Adrenal gland (tissue), 19 donors: ENCODE measurements around the gene CCDC169. TPM values are rescaled to one million over a fixed set of nuclear protein-coding genes. Genes with fewer than 3 reads are reported as not detected.

Source experiments
- DNase-seq, 7 donors: peaks; one replicate each; pipeline ENCODE4 v3.0.0-alpha.2; 2019 to 2020
- H3K27ac ChIP-seq, 5 donors: fragments of 200-600 bp; sonication (generic) in 4 of 5; 1 replicate in 3 of 5; 2 replicates in 2 of 5; pipeline versions ENCODE4 v1.5.1 to v1.8.0; 2016 to 2020; ENCODE audit warnings: mild to moderate bottlenecking in 1 of 5
- H3K27me3 ChIP-seq: fragments of 200-600 bp; 2 replicates; pipeline ENCODE4 v1.8.0; 2021
- H3K36me3 ChIP-seq, 2 donors: fragments of 200-600 bp; replicated peaks in 1 of 2; 1 replicate in 1 of 2; 2 replicates in 1 of 2; pipeline versions ENCODE4 v1.5.1 to v1.8.0; 2018 to 2022
- H3K4me1 ChIP-seq, 2 donors: fragments of 200-600 bp; replicated peaks in 1 of 2; 1 replicate in 1 of 2; 2 replicates in 1 of 2; pipeline versions ENCODE4 v1.5.1 to v1.8.0; 2018 to 2021
- H3K4me3 ChIP-seq, 4 donors: fragments of 200-600 bp; sonication (generic) in 3 of 4; one replicate each; pipeline ENCODE4 v1.5.1; 2016 to 2018
- H3K9me3 ChIP-seq, 3 donors: fragments of 200-600 bp; sonication (generic) in 1 of 3; replicated peaks in 1 of 3; 1 replicate in 2 of 3; 2 replicates in 1 of 3; pipeline versions ENCODE4 v1.5.1 to v1.8.0; 2016 to 2021
- POLR2A ChIP-seq, 2 donors: fragments of 450-650 bp; IDR thresholded peaks; one replicate each; pipeline ENCODE4 v1.6.1; 2017; ENCODE audit warnings: antibody characterized with exemption in 2 of 2, mild to moderate bottlenecking in 2 of 2, moderate library complexity in 1 of 2
- WGBS, 4 donors: extraction: QIAGEN DNeasy Blood & Tissue Kit in 2 of 4; methylation state at CpG; one replicate each; pipeline versions ENCODE4 v1.1.5 to v1.1.7; 2013 to 2017; 5-methylcytosine and 5-hydroxymethylcytosine counted together
- intact Hi-C, 2 donors: fragments of 100-400 bp; cut with DNase I; formaldehyde crosslinking; loops; one replicate each; pipeline versions ENCODE4 v1.14.1 to v1.15.0; 2022 to 2023
- long read RNA-seq, 10 donors: library from polyadenylated mRNA in 3 of 10; unstranded in 2 of 10; stranded (forward) in 1 of 10; transcript quantifications; one replicate each; pipeline ENCODE4 v2.0.0 and lab custom pipeline, GENCODE V29; 2021 to 2026
- polyA plus RNA-seq, 3 donors: library from polyadenylated mRNA; stranded (reverse); fragments of 200-250 nt in 2 of 3; fragments of 350-450 nt in 1 of 3; fragmentation: Illumina TruSeq in 1 of 3; extraction: RNeasy Lipid Tissue Mini Kit (QIAGEN cat#74804) in 1 of 3; gene quantifications; one replicate each; pipeline ENCODE4 v1.2.3, GENCODE V29; 2013 to 2014
- total RNA-seq, 9 donors: library from RNA; depleted of rRNA in 4 of 9; stranded (reverse); fragments of >200 nt in 4 of 9; fragments of 120-200 nt in 1 of 9; fragmentation: NEBNext Ultra II Directional in 1 of 9; extraction: Animal tissue kit (Norgen Biotek cat#: 25700) in 1 of 9; gene quantifications; one replicate each; pipeline versions ENCODE4 v1.1.0 to v1.2.4, GENCODE V29; 2013 to 2023
- TF ChIP-seq, protein P1 (sequence below), 6 experiments: fragments of 450-650 bp in 4 of 6; fragments of 200-600 bp in 2 of 6; sonication (generic) in 1 of 6; IDR thresholded peaks; 1 replicate in 5 of 6; 2 replicates in 1 of 6; pipeline versions ENCODE4 v1.5.1 to v1.8.0; 2016 to 2021; ENCODE audit warnings: antibody characterized with exemption in 6 of 6, mild to moderate bottlenecking in 2 of 6, moderate library complexity in 1 of 6
- donor health status: healthy with polysubstance abuse.
- donor health status: Bipolar disorder and iron deficiency.
- donor health status: DM: yes; HTN: yes; CAD: no.
- donor health status: DM: no; HTN: no; CAD: no.
- donor health status: DM: no; HTN: no; CAD: no.
- donor health status: DM: yes; HTN: yes; CAD: no.

CCDC169 gene
- 1 to 10 TPM in 7 of 9 donors, under 1 TPM in 2; 0.18 to 3.7 (median 1.7) TPM for total RNA-seq
- 1 to 10 TPM in 1 of 3 donors, under 1 TPM in 2; 0.37 to 2.5 (median 0.40) TPM for polyA plus RNA-seq
- long read RNA-seq, donor 1, full-length matches to known transcripts: 1 of 1 reads
- long read RNA-seq, donor 1, partial matches to known transcripts: 0 of 1 reads
- long read RNA-seq, donor 1, other reads (novel, unspliced or antisense): 0 of 1 reads
- long read RNA-seq, donor 2: 0 reads
- long read RNA-seq, donor 3: 0 reads
- long read RNA-seq, donor 4, partial matches to known transcripts: 0 of 1 reads
- long read RNA-seq, donor 4, other reads (novel, unspliced or antisense): 0 of 1 reads
- long read RNA-seq, donor 5, partial matches to known transcripts: 0 of 1 reads
- long read RNA-seq, donor 5, other reads (novel, unspliced or antisense): 0 of 1 reads
- long read RNA-seq, donor 6, full-length matches to known transcripts: 1 of 2 reads
- long read RNA-seq, donor 6, partial matches to known transcripts: 0 of 2 reads
- long read RNA-seq, donor 6, other reads (novel, unspliced or antisense): 1 of 2 reads
- long read RNA-seq, donor 7: 0 reads
- long read RNA-seq, donor 8: 0 reads
- long read RNA-seq, donor 9, partial matches to known transcripts: 0 of 1 reads
- long read RNA-seq, donor 9, other reads (novel, unspliced or antisense): 0 of 1 reads
- long read RNA-seq, donor 10: 0 reads

DNA sequence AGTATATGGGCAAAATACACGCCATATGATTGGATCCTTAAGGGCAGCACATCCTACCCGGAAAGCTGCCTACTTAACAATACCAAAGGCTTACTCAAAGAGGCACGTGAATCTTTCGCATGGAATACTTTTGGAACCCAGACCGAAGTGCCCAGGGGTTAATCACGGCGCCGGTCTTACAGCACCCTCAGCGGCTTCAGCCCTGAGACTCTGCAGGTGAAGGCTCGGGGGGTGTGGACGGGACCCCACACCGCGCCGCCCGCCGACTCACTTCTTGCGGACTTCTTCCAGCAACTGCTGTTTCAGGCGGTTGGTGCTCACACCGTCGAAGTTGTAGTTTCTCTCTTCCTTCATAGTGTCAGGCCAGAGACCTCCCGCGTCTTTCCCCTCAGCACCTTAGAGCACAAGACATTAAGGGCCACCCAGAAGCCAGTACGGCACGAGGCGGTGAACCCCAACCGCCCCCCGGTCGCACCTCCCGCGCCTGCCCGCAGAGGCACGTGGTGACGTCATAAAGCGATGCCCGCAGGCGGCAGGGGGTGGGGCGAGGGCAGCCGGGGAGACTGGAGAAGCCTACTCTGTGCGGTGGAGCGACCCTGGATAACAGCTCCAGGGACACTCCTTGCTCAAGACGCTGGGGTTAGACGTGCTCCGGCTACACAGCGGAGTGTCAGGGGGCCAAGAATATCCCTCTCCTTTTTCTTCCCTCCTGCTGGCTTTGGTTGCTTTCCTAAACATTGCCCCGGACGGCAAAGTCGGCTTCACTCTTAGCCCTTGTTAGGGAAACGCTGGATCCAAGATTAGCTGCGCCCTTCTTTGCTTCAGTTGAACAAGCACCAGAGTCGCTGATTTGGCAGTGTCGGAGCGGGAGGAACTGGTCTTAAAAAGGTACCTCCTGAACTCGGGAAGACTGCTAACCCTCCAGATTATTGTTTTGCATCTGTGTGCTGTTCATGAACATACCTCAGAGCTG is at the start of gene CCDC169:
CCDC169 (minus strand) TSS at position 449 of the 973 bp plus-strand sequence; CDS start at position 354, 95 bp downstream.
- intact Hi-C loops: loop anchor here in 1 of 2 donors (10.0 kb wide), 1 partner anchor 47 kb away; the partner anchor contains the start of gene SPART
- H3K27ac ChIP-seq: peak within 1 kb of the TSS in 3 of 5 donors; percentile 19 to 72 (median 44)
- WGBS, 4 donors: 1 to 6% (median 2%) methylated on average over 20 to 53 of the region's 53 CpGs

DNA sequence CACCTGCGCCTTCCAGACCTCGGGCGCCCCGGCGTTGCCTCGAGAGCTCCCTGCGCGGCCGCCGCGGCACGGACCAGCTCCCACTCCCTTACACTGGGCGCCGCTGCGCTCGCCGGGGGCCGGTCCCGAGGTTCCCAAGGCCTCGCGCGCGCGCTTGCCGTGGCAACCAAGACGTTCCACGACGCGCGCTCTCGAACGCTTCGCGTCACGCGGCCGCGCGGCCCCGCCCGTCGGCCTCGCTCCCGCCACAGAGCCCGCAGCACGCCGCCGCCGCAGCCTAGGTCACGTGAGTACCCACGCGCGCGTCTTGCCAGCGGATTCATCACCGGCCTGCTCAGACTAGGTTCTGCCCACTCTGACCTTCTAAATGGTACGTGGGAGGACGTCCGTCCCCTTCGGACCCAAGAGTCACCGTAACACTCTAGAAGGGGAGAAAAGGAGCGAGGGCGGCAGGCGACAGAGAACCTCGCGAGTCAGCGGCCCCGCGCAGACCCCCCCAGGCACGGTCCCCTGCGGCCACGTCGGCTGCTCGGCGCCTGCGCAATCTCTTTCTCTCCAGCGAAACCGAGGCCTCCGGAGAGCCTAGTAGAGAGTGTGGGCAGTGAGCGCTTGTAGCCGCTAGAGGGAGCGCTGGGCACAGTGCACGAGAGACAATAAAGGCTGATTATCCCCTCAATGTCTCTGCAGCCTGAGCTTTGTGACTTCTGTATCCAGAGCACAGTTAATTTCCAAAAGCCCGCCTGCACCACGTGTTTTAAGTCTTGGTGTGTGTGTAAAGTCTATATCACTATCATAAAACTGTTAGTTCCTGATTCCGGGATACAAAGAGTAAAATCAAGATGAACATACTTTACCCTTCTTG is 48.8 kb upstream of the CCDC169 start, which contains the start of gene SPART:
SPART (minus strand) TSS at position 173 of the 862 bp plus-strand sequence. CDS start 10,564 bp downstream, outside the sequence.
- WGBS, 4 donors: 0 to 1% (median 1%) methylated on average over 6 to 86 of the region's 86 CpGs
- H3K4me3 ChIP-seq: peak within 1 kb of the TSS; percentile 68 to 96 (median 88)
- intact Hi-C loops: loop anchor here in 1 of 2 donors (5.0 to 10.0 kb wide), 2 partner anchors 51 to 52 kb away; partner anchors contain the start of gene CCDC169

More for the DNA sequence above, at the start of gene CCDC169:
- no peaks in the 10 kb centered on the region for H3K36me3 ChIP-seq
- peaks cover 4 to 12% of the 10 kb centered on the region in 2 donors for H3K4me1 ChIP-seq
- no peaks in the 10 kb centered on the region for H3K27me3 ChIP-seq
- no peaks in the 10 kb centered on the region for H3K9me3 ChIP-seq
- peak; percentile 68 to 82 (median 77) for DNase-seq
- peak within 1 kb of the TSS; percentile 5 to 73 (median 53) for H3K4me3 ChIP-seq
- peak; percentile 9 to 62 for TF ChIP-seq POLR2A (IDR thresholded peaks at IDR 0.05)
- TF ChIP-seq, protein P1, sequence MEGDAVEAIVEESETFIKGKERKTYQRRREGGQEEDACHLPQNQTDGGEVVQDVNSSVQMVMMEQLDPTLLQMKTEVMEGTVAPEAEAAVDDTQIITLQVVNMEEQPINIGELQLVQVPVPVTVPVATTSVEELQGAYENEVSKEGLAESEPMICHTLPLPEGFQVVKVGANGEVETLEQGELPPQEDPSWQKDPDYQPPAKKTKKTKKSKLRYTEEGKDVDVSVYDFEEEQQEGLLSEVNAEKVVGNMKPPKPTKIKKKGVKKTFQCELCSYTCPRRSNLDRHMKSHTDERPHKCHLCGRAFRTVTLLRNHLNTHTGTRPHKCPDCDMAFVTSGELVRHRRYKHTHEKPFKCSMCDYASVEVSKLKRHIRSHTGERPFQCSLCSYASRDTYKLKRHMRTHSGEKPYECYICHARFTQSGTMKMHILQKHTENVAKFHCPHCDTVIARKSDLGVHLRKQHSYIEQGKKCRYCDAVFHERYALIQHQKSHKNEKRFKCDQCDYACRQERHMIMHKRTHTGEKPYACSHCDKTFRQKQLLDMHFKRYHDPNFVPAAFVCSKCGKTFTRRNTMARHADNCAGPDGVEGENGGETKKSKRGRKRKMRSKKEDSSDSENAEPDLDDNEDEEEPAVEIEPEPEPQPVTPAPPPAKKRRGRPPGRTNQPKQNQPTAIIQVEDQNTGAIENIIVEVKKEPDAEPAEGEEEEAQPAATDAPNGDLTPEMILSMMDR (IDR thresholded peaks at IDR 0.05): no peak

More for the DNA sequence above, 48.8 kb upstream of the CCDC169 start, which contains the start of gene SPART:
- Histone ChIP-seq H3K9me3 (no peaks in the 10 kb centered on the region), H3K4me1 (peaks cover 10 to 45% of the 10 kb centered on the region in 2 donors), H3K36me3 (no peaks in the 10 kb centered on the region), H3K27ac (peak within 1 kb of the TSS; percentile 97 to 100 (median 99)), H3K27me3 (no peaks in the 10 kb centered on the region)
- TF ChIP-seq, protein P1 (IDR thresholded peaks at IDR 0.05): peak; percentile 95 to 98 (median 98)
- TF ChIP-seq POLR2A (IDR thresholded peaks at IDR 0.05): peak; percentile 54 to 87
- peak; percentile 93 to 98 (median 94) for DNase-seq
